BLaER1 treated with 17β-estradiol and CSF1 and Interleukin-3, amounts not matched to agents 10 nM and 100 nM (cell line): ENCODE data around the gene PKD1.

ENCODE experiments used
- H3K27ac ChIP-seq, 11 experiments: shearing (Covaris generic); formaldehyde crosslinking; 2 replicates each; pipeline ENCODE4 v1.8.1; 2022
- H3K27me3 ChIP-seq, 11 experiments: shearing (Covaris generic); formaldehyde crosslinking; 2 replicates each; pipeline ENCODE4 v1.8.1; 2022
- H3K36me3 ChIP-seq, 11 experiments: shearing (Covaris generic); formaldehyde crosslinking; 2 replicates each; pipeline ENCODE4 v1.8.1; 2022
- H3K4me1 ChIP-seq, 10 experiments: shearing (Covaris generic); formaldehyde crosslinking; 2 replicates each; pipeline ENCODE4 v1.8.1; 2022
- H3K4me2 ChIP-seq, 11 experiments: shearing (Covaris generic); formaldehyde crosslinking; 2 replicates each; pipeline ENCODE4 v1.8.1; 2022
- H3K4me3 ChIP-seq, 10 experiments: shearing (Covaris generic); formaldehyde crosslinking; 2 replicates each; pipeline ENCODE4 v1.8.1; 2022
- H3K9ac ChIP-seq, 11 experiments: shearing (Covaris generic); formaldehyde crosslinking; 2 replicates each; pipeline ENCODE4 v1.8.1; 2022
- H3K9me3 ChIP-seq, 11 experiments: shearing (Covaris generic); formaldehyde crosslinking; replicated peaks in 1 of 11; 2 replicates each; pipeline ENCODE4 v1.8.1; 2022
- H4K20me1 ChIP-seq, 11 experiments: shearing (Covaris generic); formaldehyde crosslinking; 2 replicates each; pipeline ENCODE4 v1.8.1; 2022
- Cebpa-rat ChIP-seq, 11 experiments: shearing (Covaris generic); IDR thresholded peaks; 2 replicates each; pipeline ENCODE4 v1.8.1; 2022

Gene PKD1

GRCh38 chr16:2071454-2072202, 64.1 kb downstream of the PKD1 start:
- Histone ChIP-seq H3K36me3 (peaks cover 82 to 98% (median 93%) of the 10 kb centered on the region in 11 experiments), H4K20me1 (peaks cover 0 to 49% (median 0%) of the 10 kb centered on the region in 11 experiments; a peak in 6 of 22 replicates)
- no peak for TF ChIP-seq Cebpa-rat (IDR thresholded peaks at IDR 0.05)

GRCh38 chr16:2070576-2071453, 64.9 kb downstream of the PKD1 start:
- Histone ChIP-seq H3K4me2 (peak overlapping the region in 5 of 11 experiments; percentile 5 to 53 (median 41); a peak in 7 of 22 replicates), H3K27ac (peak overlapping the region in 2 of 11 experiments; percentile 22 to 35; a peak in 3 of 22 replicates), H3K4me1 (peaks cover 11 to 26% (median 20%) of the 10 kb centered on the region in 10 experiments; a peak in 18 of 20 replicates), H4K20me1 (peaks cover 0 to 49% (median 0%) of the 10 kb centered on the region in 11 experiments; a peak in 6 of 22 replicates), H3K4me3 (no peak overlapping the region), H3K9ac (peak overlapping the region in 7 of 11 experiments; percentile 9 to 45 (median 35); a peak in 7 of 22 replicates), H3K27me3 (no peaks in the 10 kb centered on the region), H3K36me3 (peaks cover 82 to 98% (median 93%) of the 10 kb centered on the region in 11 experiments), H3K9me3 (no peaks in the 10 kb centered on the region)
- no peak for TF ChIP-seq Cebpa-rat (IDR thresholded peaks at IDR 0.05)

More at GRCh38 chr16:2071454-2072202, 64.1 kb downstream of the PKD1 start:
- no peak overlapping the region for H3K4me3 ChIP-seq
- peak overlapping the region in 6 of 11 experiments; percentile 9 to 45 (median 32); a peak in 9 of 22 replicates for H3K9ac ChIP-seq
- H3K27me3 ChIP-seq: no peaks in the 10 kb centered on the region
- H3K4me2 ChIP-seq: peak overlapping the region in 5 of 11 experiments; percentile 5 to 53 (median 41); a peak in 7 of 22 replicates
- H3K9me3 ChIP-seq: no peaks in the 10 kb centered on the region
- H3K27ac ChIP-seq: peak overlapping the region in 2 of 11 experiments; percentile 22 to 35; a peak in 2 of 22 replicates
- H3K4me1 ChIP-seq: peaks cover 11 to 26% (median 20%) of the 10 kb centered on the region in 10 experiments; a peak in 18 of 20 replicates

- Histone ChIP-seq H3K4me1 (peaks cover 13 to 48% (median 43%) of the 10 kb centered on the region in 10 experiments), H3K9me3 (no peaks in the 10 kb centered on the region), H3K27ac (no peak overlapping the region), H3K4me2 (no peak overlapping the region), H4K20me1 (peaks cover 0 to 51% (median 21%) of the 10 kb centered on the region in 11 experiments; a peak in 15 of 22 replicates), H3K9ac (no peak overlapping the region), H3K27me3 (no peaks in the 10 kb centered on the region), H3K36me3 (peaks cover 75 to 92% (median 84%) of the 10 kb centered on the region in 11 experiments), H3K4me3 (no peak overlapping the region)
- TF ChIP-seq Cebpa-rat (IDR thresholded peaks at IDR 0.05): no peak
Observed at GRCh38 chr16:2066139-2066538, 69.6 kb downstream of the PKD1 start.

GRCh38 chr16:2064368-2064945, 71.2 kb downstream of the PKD1 start:
- Histone ChIP-seq H3K9ac (peak overlapping the region in 7 of 11 experiments; percentile 10 to 53 (median 39); a peak in 10 of 22 replicates), H4K20me1 (peaks cover 0 to 55% (median 33%) of the 10 kb centered on the region in 11 experiments; a peak in 17 of 22 replicates), H3K4me3 (no peak overlapping the region), H3K4me1 (peaks cover 13 to 61% (median 53%) of the 10 kb centered on the region in 10 experiments; a peak in 19 of 20 replicates), H3K27me3 (no peaks in the 10 kb centered on the region), H3K4me2 (peak overlapping the region in 8 of 11 experiments; percentile 8 to 97 (median 56); a peak in 13 of 22 replicates), H3K36me3 (peaks cover 61 to 90% (median 72%) of the 10 kb centered on the region in 11 experiments), H3K9me3 (no peaks in the 10 kb centered on the region), H3K27ac (no peak overlapping the region)
- TF ChIP-seq Cebpa-rat (IDR thresholded peaks at IDR 0.05): no peak

- TF ChIP-seq Cebpa-rat (IDR thresholded peaks at IDR 0.05): no peak
- H3K36me3 ChIP-seq: peaks cover 58 to 87% (median 68%) of the 10 kb centered on the region in 11 experiments
- peaks cover 0 to 60% (median 33%) of the 10 kb centered on the region in 11 experiments; a peak in 19 of 22 replicates for H4K20me1 ChIP-seq
- no peaks in the 10 kb centered on the region for H3K27me3 ChIP-seq
- peaks cover 13 to 63% (median 56%) of the 10 kb centered on the region in 10 experiments; a peak in 19 of 20 replicates for H3K4me1 ChIP-seq
- no peak overlapping the region for H3K4me3 ChIP-seq
- peak overlapping the region in 7 of 11 experiments; percentile 10 to 53 (median 39); a peak in 8 of 22 replicates for H3K9ac ChIP-seq
- no peak overlapping the region for H3K27ac ChIP-seq
- peak overlapping the region in 8 of 11 experiments; percentile 8 to 97 (median 56); a peak in 15 of 22 replicates for H3K4me2 ChIP-seq
- H3K9me3 ChIP-seq: no peaks in the 10 kb centered on the region
Observed at GRCh38 chr16:2063861-2064260, 71.8 kb downstream of the PKD1 start.

GRCh38 chr16:2062801-2063200, 72.9 kb downstream of the PKD1 start:
- TF ChIP-seq Cebpa-rat (IDR thresholded peaks at IDR 0.05): no peak
- no peak overlapping the region for H3K4me3 ChIP-seq
- no peaks in the 10 kb centered on the region for H3K27me3 ChIP-seq
- H3K36me3 ChIP-seq: peaks cover 47 to 78% (median 58%) of the 10 kb centered on the region in 11 experiments
- peak overlapping the region in 3 of 11 experiments; percentile 25 to 67 (median 26); a peak in 2 of 22 replicates for H3K9ac ChIP-seq
- H3K4me1 ChIP-seq: peaks cover 23 to 70% (median 63%) of the 10 kb centered on the region in 10 experiments
- peak overlapping the region in 5 of 11 experiments; percentile 75 to 97 (median 85); a peak in 6 of 22 replicates for H3K4me2 ChIP-seq
- no peak overlapping the region for H3K27ac ChIP-seq
- no peaks in the 10 kb centered on the region for H3K9me3 ChIP-seq
- H4K20me1 ChIP-seq: peaks cover 0 to 67% (median 43%) of the 10 kb centered on the region in 11 experiments; a peak in 19 of 22 replicates

- TF ChIP-seq Cebpa-rat (IDR thresholded peaks at IDR 0.05): no peak
- Histone ChIP-seq H3K36me3 (peaks cover 34 to 71% (median 55%) of the 10 kb centered on the region in 11 experiments), H3K27ac (peak overlapping the region in 6 of 11 experiments; percentile 3 to 66 (median 36); a peak in 9 of 22 replicates)
Observed at GRCh38 chr16:2061526-2061925, 74.2 kb downstream of the PKD1 start.

More at GRCh38 chr16:2061526-2061925, 74.2 kb downstream of the PKD1 start:
- Histone ChIP-seq H3K4me2 (peak overlapping the region; percentile 19 to 97 (median 85); a peak in 21 of 22 replicates), H3K4me1 (peaks cover 23 to 83% (median 75%) of the 10 kb centered on the region in 10 experiments), H3K9me3 (no peaks in the 10 kb centered on the region), H3K27me3 (no peaks in the 10 kb centered on the region), H3K4me3 (no peak overlapping the region; a peak in 1 of 20 replicates), H4K20me1 (peaks cover 4 to 80% (median 55%) of the 10 kb centered on the region in 11 experiments; a peak in 19 of 22 replicates), H3K9ac (peak overlapping the region in 9 of 11 experiments; percentile 20 to 67 (median 42); a peak in 14 of 22 replicates)
